GM21447 (cell line): ENCODE results near the gene GMDS.

ENCODE experiments used
- ATAC-seq: cut with Tn5 transposase; IDR thresholded peaks from one replicate; pipeline ENCODE4 v1.9.1; 2021; ENCODE audit not compliant: unreplicated experiment

Gene GMDS

DNA sequence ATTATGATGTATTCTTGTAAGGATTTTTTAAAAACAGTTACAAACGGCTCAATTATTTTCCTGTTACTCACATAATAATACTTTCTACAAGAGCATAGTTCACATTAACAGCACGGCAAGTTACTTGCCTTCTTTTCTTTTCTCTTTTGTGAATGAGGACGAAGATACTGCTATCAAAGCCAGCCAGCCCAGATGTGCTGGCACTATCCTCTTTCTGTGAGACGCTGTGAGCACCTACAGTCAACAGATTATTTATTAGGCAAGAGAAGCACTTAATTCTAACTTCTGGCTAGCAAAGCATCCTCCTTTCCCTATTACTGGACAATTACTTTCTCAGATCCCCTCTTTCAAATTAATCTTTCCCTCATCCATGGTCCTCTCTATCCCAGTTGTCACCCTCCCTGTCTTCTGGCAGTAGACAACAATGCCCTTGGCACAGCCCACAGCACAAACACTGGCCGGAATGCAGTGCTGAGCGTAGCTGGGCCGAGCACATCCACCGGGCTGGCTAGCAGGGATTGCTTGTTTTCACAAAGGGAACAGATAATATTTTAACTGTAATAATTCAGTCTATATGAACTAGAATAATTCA lies 373.6 kb downstream of the GMDS start:
- ATAC-seq = no peak

DNA sequence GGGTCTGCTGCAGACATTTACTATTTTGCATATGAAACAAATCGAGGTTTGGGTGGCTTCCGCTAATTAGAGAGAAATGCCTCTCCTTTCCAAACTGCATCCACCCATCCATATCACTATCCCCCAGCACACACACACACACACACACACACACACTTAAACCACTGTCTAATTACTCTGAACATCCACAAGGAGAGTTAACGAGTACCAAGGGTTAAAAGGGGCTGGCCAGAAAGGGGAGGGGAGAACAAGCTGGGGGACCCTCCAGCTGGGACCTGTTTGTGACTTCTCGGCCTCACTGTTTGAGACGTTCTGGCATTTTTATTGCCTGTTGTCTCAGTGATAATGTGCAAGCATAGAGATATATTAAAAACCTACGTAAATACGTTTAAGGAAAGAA lies 374.5 kb downstream of the GMDS start:
- ATAC-seq = no peak

DNA sequence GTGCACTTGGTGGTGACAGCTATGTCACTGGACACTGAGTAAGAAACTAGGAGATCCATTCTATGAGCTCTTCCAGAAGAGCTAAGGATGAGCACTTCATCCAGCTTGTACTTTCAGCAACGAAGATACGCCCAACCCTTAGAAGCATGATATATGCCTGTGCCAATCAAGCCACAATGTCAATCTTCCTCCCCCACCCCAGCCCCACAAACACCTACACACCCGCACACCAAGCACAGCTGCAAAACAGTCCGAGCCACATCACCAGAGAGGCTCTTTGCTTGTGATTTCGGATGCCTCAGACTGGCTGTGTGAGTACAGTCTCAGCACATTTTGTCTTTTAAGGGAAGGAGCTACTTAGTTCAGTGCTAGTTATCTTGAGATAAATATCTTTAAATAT lies 375.2 kb downstream of the GMDS start:
- ATAC-seq = no peak

DNA sequence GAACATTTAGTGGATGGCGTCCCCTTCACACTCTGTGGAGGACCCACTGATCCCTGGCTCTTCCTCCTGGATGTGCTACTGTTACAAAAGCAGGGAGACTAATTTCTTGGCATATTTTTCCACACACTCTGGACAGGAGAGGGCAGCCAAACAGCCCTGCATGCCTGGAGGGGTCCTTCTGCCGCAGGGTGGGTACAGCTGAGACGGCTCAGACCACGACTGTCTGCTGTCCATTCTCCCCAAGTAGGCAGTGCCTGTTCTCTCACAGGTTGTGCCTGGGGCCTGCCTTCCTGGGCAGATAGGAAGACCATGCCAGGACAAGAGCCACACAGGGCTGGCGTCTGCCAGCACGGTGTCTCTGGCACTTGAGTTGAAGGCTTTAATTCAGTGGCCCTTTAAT lies 375.6 kb downstream of the GMDS start:
- ATAC-seq = no peak

DNA sequence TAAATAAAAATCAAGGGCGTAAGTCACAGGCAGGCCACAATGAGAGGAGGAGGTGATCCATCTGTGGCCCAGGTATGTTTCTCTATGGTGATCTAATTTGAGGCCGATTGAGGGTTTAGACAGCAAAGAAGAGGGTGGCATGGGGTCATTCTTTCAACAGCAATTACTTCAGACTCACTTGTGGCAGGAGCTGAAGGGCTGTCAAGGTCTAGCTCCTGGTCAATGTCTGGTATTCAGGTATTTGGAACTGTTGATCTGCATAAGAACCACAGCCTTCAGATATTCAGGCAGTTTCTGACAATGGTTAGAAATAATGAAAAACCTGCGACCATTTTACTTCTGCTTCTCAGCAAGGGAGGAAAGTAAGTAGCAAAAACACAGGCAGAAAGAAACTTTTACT lies 376.1 kb downstream of the GMDS start:
- no peak for ATAC-seq

DNA sequence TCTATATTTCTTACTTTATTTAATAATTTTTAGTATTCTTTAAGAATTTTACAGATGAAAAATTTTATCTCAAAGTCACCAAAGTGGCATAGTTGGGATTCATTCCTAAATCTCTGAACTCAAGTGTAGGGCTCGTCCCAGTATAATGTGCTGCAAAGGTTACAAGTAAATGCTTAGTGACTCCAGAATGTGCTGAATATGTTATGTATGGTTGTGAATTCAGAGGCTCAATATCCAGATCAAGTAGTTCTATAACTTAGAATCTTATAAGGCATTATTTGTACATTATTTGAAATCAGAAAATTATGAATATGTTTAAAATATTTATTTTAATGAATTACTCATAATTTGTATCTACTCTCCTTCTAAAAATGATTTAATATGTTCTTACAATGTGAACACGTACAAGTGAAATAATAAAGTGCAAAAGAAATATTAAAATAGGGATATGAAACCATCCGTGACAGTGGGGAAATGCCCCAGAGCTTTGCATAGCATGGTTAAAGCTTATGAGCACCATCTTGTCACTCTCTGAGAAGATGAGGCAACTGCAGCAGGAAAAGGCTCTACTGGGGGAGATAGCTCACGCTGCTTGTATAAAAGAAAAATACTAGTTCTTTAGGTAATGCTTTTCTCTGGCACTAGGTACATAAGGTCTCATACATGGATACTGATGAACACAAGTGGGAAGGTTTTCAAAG lies 376.7 kb downstream of the GMDS start:
- peak; percentile 83 for ATAC-seq

DNA sequence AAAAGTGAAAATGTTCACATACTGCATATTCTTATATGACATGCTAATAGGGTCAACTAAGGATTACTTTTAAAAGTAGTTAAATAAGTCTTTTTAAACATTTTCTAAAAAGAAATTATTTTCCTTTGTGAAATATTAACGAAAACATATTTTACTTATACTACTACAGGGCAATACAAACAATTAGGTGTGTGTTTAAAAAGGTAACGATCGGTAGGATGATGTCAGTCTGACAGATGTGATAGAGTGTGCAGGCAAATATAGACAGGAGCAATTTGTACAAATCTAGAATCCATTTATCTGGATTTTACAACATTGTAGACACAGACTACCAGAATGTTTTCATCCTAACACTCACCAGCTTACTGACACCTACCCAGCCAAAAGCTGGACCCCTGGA lies 378.2 kb downstream of the GMDS start:
- no peak for ATAC-seq

DNA sequence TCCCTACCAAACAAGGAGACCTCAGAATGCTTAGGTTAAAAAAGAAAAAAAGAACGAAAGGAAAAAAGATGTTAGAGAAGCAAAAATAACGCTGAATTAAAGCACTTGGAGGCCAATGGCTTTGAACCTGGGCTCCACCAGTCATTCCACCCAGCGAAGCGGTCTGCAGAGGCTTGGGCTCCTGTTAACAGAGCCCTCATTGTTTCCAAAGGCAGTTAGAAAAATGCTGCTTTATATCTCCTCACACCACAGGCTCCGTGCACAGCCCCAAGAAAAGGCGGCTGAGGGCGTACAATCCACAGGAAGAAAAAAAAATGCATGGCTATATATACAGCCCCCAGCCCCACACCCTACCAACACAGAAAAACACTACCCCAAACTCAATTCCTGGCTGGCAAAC lies 379.8 kb downstream of the GMDS start:
- ATAC-seq = no peak

DNA sequence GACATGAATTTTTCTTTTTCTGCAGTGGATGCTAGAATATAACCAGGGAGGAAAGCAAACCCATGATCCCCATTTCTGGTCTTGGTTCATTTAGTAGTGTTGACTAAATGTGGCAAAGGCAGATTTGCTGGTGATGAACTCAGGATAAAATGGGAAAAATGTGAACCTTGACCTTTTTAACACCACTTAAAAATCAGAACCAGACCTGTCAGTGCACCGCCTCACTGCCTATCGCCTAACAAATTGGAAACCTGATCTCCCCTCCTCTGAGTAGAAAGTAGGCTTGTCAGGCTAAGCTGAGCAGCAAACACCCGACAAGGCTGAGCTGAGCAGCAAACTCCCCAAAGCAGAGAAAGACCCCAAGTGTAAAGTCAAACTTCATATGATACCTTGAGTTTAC lies 380.9 kb downstream of the GMDS start:
- ATAC-seq = no peak

DNA sequence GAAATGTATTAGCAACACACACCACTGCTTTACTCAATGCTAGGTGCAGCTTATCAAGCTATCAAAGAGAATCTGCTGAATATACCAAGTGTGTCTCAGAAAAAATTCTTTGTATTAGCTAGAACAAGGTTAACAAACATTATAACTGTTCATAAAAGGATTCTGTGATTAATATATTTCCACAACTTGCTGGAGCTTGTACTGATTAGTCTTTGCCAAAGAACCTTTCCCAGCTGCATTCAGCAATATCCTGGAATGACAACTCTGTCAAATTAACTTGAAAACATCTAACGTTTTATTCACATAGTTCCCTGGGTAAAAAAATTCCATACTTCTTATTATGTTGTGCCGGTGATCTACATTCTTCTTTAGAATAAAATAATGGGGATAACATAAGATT lies 383.0 kb downstream of the GMDS start:
- no peak for ATAC-seq

DNA sequence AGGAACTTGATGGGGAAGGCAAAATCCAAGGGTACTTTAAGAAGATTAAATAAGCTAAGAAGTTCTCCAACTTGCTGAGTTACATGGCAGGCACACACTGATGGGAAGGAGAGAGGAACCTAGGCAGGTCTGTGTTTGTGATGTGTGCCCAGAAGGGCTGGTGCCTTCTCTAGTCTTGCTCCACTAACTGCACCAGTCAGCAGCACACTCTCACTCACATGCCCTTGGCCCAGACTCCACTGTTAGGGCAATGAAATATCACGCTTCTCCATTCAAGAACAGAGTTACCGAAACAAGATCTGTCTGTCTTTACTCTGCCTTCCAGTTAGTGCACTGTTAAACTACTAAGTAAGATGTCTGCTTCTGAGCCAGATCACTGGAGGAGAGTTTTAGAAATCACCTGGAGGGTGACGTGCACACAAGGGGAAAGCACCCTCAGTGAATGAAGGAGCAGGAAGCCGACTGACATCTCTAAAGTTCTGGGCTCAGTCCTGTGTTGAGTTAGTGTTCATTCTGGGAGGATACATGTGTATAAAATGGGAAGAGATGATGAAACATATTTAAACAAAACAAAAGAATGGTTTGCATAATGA lies 384.6 kb downstream of the GMDS start:
- ATAC-seq = no peak

DNA sequence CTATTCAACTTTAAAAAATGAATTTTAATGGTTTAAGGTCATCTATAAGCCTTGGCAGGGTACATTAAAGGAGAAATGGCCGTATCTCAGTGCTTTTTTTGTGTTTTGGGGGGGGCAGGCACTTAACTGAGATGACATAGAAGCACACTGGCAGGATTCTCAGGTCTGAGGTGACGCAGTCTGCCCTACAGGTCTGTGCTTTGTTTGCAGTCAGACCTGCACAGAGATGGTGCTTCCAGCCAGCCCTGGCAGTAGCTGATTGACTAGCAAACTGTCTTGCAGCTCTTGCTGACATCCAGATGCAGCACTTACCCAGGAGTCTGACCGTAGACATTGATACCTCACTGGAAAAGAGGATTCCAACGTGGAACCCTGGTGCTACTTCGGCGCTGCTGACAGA lies 386.5 kb downstream of the GMDS start:
- no peak for ATAC-seq

DNA sequence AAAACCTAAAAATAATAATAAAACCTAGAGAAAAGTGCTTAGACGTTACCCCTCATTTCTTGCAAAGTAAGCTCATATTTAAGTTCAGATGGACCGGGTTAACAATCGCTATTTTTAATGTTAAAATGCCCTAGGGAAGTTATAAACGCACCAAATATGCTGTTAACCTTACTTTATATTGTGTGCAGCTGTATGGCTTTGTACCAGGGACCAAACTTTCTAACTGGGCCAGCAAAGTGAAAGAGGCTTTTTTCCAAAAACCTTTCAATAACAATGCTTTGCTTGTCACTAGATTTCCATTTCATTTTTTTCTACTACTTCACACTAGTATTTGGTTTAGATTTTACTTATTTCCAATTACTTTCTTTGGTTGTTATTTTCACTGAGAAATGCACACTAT lies 387.2 kb downstream of the GMDS start:
- ATAC-seq = no peak

DNA sequence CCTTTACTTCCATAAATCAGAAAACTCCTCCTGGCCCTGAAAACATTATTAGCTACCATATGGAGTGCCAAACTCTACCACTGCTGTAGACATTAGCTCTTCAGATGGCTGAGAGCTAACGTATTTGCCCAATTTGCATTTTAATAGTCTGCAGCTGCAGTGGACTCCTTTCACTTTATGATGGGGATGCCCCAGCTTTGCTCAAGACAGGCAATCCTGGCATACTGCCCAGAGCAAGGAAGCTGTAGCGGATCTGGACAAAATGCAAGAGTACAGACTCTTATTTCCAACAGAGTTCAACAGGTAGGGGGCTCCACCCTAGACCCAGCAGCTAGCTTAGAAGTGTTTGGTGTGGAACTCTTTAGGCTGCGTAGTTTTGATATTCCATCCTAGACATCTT lies 389.0 kb downstream of the GMDS start:
- peak; percentile 94 for ATAC-seq

DNA sequence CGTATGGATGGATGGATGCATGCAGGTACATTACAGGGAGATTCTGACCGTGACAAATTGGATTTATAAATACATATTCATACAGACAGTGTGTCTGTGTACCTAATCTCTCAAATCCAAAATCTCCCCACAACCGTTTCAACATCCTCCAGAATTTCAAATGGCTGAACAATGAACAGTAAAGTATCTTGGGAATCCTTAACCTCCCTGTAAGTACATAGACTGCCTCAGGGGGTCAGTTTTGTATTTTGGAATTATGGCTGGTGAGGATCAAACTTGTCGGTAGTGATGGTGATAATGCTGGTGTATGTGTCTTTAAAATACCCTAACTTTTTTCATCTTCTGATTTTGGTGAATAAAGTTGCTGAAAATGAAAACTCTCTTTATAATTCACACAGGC lies 389.5 kb downstream of the GMDS start:
- no peak for ATAC-seq

DNA sequence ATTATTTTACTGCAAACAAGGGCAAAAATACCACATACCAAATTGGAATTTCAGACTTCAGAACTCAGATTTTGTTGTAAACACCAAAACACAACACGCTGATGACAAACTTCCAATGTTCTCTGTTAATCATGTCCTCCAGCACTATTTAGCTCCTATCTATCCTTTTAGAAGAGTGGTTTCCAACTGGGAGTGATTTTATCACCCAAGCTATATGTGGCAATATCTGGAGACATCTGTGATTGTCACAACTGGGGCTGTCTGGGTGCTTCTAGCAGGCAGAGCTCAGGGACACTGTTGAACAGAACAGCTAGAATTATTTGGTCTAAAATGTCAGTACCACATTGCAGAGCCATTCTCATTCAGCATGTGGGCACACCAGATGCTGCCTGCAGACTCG lies 391.1 kb downstream of the GMDS start:
- ATAC-seq = no peak

DNA sequence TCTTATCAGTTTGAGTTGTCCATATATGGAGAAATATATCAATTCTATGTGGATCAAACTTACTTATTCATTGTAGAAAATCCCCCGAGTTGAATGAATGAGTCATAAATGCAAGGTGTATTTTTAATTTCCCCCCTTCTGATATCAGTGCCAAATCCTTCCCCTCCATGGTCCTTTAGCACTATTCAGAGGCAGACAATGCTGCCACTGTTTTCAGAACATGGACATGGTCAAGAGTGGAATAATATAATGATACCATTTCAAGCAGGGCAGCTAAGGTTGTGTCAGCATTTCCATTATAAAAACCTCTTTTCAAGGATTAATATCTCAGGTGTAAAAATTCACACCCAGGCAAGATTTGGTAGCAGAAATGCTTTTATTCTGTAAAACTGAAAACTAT lies 391.6 kb downstream of the GMDS start:
- no peak for ATAC-seq

DNA sequence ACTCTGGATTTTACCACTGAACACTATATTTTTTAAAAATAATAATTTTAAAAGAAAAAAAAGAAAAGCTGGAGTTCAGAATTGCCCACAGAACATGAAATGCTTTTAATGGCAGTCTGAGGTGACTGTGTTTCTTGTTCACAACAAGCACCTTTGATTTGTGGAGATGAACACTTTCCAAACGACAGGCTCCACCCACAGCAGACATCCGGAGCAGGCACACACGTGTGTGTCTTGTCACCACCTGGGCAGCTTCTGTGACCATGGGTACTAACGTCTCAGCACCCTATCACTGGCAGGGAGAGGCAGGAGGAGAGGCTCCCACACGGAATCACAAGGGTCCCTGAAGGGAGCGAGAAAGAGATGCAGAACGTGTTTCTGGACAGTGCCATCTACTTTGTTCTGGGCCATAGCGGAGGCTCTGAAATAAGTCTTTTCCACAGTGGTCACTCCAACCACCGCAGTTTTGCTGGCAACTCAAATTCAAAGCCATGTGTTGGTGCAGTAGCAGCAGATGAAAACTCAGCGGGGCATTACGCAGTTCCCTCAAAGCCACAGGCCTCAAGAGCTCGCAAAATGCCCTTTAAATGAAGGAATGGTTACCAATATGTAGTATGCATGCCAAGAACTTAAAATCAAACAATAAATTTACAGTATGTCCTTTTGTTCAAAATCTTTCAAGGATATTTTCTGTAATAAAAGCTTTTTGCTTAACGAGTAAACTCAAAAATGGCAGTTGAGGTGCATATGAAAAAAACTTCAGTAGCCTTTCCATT lies 393.5 kb downstream of the GMDS start:
- ATAC-seq = no peak

DNA sequence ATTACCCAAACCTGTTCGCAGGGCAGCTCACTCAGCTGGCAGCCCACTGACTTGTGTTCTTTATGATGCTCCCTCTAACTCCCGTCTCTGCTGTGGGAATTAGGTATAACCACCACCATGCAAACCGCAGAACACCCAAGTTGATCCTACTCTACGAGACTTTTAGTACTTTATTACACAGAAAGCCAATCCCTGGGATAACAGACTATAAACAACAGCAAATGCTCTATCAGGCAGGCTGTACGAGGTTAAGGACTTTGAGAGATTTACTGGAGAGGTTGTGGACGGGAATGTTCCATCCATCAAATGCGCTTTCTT lies 394.6 kb downstream of the GMDS start:
- ATAC-seq = no peak

DNA sequence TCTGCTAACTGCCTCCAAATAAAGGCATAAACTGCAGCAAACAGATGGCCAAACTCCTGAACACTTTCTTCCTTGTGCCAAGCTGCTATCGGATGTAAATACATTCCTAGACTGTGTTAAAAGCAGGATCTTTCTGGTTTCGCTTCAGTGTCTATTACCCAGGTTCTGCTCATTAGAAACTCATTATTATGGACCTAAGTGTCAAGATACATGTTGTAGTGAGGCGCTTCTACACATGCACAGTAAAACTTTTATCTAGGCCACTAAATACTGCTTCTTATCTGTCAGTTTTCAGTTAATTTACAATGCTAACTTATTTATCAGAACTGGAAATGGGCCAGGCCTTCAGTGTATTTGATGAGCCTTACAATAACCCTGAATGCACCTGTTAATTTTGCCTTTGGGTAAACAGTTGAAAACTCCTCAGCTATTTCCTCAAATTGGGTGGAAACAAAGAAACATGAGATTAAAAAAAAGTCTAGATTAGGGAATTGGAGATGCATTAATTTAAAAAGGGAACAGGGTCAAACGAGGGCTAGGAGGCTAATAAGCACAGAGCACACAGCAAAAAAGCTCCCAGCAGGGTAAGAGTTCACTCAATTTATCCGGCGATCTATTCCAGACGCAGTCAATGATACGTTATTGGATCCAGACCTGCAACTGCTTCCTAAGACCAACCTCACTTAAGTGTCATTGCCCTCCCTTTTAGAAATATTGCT lies 395.1 kb downstream of the GMDS start:
- ATAC-seq = no peak

DNA sequence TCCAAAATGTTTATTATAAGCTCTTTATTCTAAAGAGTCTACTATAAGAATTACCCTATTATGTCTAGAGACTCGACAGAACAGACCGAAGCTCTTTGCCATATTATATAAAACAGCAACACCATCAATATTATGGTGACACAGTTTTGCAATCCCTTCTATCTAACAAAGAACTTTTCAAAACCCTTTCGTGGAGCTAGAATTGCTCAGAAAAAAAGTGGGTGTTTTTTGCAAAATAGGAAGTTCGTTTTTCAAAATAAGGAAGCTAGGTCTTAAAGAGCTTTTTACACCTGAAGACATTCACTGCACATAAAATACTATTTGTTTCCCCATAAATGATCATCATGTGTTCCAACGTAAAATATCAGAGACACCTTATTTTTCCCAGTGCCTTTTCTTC lies 395.7 kb downstream of the GMDS start:
- ATAC-seq = no peak

DNA sequence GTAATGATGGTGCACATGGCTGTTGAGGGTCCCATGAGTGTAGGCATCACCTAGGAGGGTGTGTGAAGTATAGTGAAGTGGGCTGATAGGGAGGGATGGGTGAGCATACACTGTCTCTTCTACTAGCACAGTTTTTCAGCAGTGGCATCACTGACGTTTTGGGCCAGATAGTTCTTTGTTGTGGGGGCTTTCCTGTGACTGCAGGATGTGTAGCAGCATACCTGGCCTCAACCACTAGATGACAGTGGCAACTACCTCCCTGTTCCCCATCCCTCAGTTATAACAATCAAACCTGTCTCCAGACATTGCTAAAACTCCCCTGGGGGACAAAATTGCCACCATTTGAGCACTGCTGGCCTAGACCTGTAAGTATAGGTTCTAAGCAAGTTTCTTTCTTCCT lies 396.7 kb downstream of the GMDS start:
- no peak for ATAC-seq
